ENCODE data around the gene IL31RA. TPM values are rescaled to one million over a fixed set of nuclear protein-coding genes. Genes with fewer than 3 reads are reported as not detected.
"Not testable (repeated sequence)": the region's sequence is repeated elsewhere in the genome, so short reads cannot be mapped to it uniquely, and the experiment has no call there.

Gene IL31RA
- total RNA-seq, 4 donors from 2014 or later, result 0.29 TPM; not detected in 3

GRCh38 chr5:55934115-55934613 is 83.0 kb downstream of the IL31RA start:
- TF ChIP-seq CTCF (IDR thresholded peaks at IDR 0.05 in 4 of 5, conservative IDR thresholded peaks at IDR 0.05 in 1 of 5) (no peak), POLR2A (IDR thresholded peaks at IDR 0.05) (no peak)
- in situ Hi-C loops (cut with MboI; ENCODE audit: low sequenced_read_pairs in 4 of 4) (loop anchor here in 3 of 4 donors (5.0 to 25.0 kb wide), 5 partner anchors 253 to 911 kb away; no protein-coding TSS in a partner anchor), intact Hi-C loops (cut with DNase I; ENCODE audit: low total_unique reads) (no loop called here)
- no peak overlapping the region for H3K4me3 ChIP-seq
- no peaks in the 10 kb centered on the region for H3K9me3 ChIP-seq
- H3K27ac ChIP-seq, result no peak overlapping the region
- DNase-seq (no peak), ATAC-seq (no peak)
- H3K27me3 ChIP-seq, result no peaks in the 10 kb centered on the region
- H3K4me1 ChIP-seq, result no peaks in the 10 kb centered on the region
- peaks cover 0 to 19% of the 10 kb centered on the region in 2 donors for H3K36me3 ChIP-seq

- H3K27me3 ChIP-seq, result no peaks in the 10 kb centered on the region
- no peak overlapping the region for H3K4me3 ChIP-seq
- ATAC-seq (no peak), DNase-seq (no peak)
- no peaks in the 10 kb centered on the region for H3K4me1 ChIP-seq
- TF ChIP-seq POLR2A (IDR thresholded peaks at IDR 0.05), result no peak
- TF ChIP-seq CTCF (IDR thresholded peaks at IDR 0.05 in 4 of 5, conservative IDR thresholded peaks at IDR 0.05 in 1 of 5), result no peak
- H3K9me3 ChIP-seq, result no peaks in the 10 kb centered on the region
- no peak overlapping the region for H3K27ac ChIP-seq
- H3K36me3 ChIP-seq, result peaks cover 0 to 25% of the 10 kb centered on the region in 2 donors
- in situ Hi-C loops (cut with MboI; ENCODE audit: low sequenced_read_pairs in 4 of 4) (loop anchor here in 3 of 4 donors (5.0 to 25.0 kb wide), 5 partner anchors 253 to 910 kb away; no protein-coding TSS in a partner anchor), intact Hi-C loops (cut with DNase I; ENCODE audit: low total_unique reads) (loop anchor here (5.0 kb wide), 2 partner anchors 43 to 903 kb away; no protein-coding TSS in a partner anchor)
These were observed 83.6 kb downstream of the IL31RA start for GRCh38 chr5:55934720-55935119.

GRCh38 chr5:55935371-55935770 is 84.2 kb downstream of the IL31RA start:
- Histone ChIP-seq H3K27ac (no peak overlapping the region), H3K27me3 (no peaks in the 10 kb centered on the region), H3K4me3 (no peak overlapping the region), H3K4me1 (no peaks in the 10 kb centered on the region), H3K36me3 (peaks cover 0 to 31% of the 10 kb centered on the region in 2 donors), H3K9me3 (no peaks in the 10 kb centered on the region)
- DNase-seq (no peak), ATAC-seq (no peak)
- TF ChIP-seq POLR2A (IDR thresholded peaks at IDR 0.05), result no peak
- TF ChIP-seq CTCF (IDR thresholded peaks at IDR 0.05 in 4 of 5, conservative IDR thresholded peaks at IDR 0.05 in 1 of 5), result no peak
- in situ Hi-C loops (cut with MboI; ENCODE audit: low sequenced_read_pairs in 4 of 4) (loop anchor here in 3 of 4 donors (10.0 to 25.0 kb wide), 4 partner anchors 252 to 909 kb away; no protein-coding TSS in a partner anchor), intact Hi-C loops (cut with DNase I; ENCODE audit: low total_unique reads) (loop anchor here (5.0 kb wide), 2 partner anchors 42 to 902 kb away; no protein-coding TSS in a partner anchor)

- TF ChIP-seq CTCF (IDR thresholded peaks at IDR 0.05 in 4 of 5, conservative IDR thresholded peaks at IDR 0.05 in 1 of 5) (peak; percentile 51 to 85 (median 77)), POLR2A (IDR thresholded peaks at IDR 0.05) (no peak)
- Histone ChIP-seq H3K27ac (no peak overlapping the region), H3K27me3 (no peaks in the 10 kb centered on the region), H3K36me3 (peaks cover 0 to 39% of the 10 kb centered on the region in 2 donors), H3K4me1 (no peaks in the 10 kb centered on the region), H3K9me3 (no peaks in the 10 kb centered on the region), H3K4me3 (no peak overlapping the region)
- peak; percentile 32 to 37 for ATAC-seq
- peak; percentile 44 to 56 for DNase-seq
- in situ Hi-C loops (cut with MboI; ENCODE audit: low sequenced_read_pairs in 4 of 4), result loop anchor here in 3 of 4 donors (10.0 to 25.0 kb wide), 4 partner anchors 251 to 909 kb away; no protein-coding TSS in a partner anchor
- intact Hi-C loops (cut with DNase I; ENCODE audit: low total_unique reads), result loop anchor here (1.0 to 5.0 kb wide), 3 partner anchors 41 to 901 kb away; no protein-coding TSS in a partner anchor
These were observed 85.0 kb downstream of the IL31RA start for GRCh38 chr5:55936100-55936693.

GRCh38 chr5:55937598-55937997 is 86.4 kb downstream of the IL31RA start:
- in situ Hi-C loops (cut with MboI; ENCODE audit: low sequenced_read_pairs in 4 of 4), result loop anchor here in 3 of 4 donors (10.0 to 25.0 kb wide), 4 partner anchors 250 to 907 kb away; no protein-coding TSS in a partner anchor
- ATAC-seq, result not testable (repeated sequence)

GRCh38 chr5:55941154-55941553 is 90.0 kb downstream of the IL31RA start:
- in situ Hi-C loops (cut with MboI; ENCODE audit: low sequenced_read_pairs in 4 of 4), result loop anchor here in 2 of 4 donors (25.0 kb wide), 2 partner anchors 246 to 896 kb away; no protein-coding TSS in a partner anchor
- H3K36me3 ChIP-seq, result peaks cover 2 to 77% of the 10 kb centered on the region in 2 donors
- H3K4me3 ChIP-seq; intact Hi-C loops (cut with DNase I; ENCODE audit: low total_unique reads); H3K4me1 ChIP-seq; H3K27ac ChIP-seq; H3K9me3 ChIP-seq; ATAC-seq; DNase-seq; H3K27me3 ChIP-seq: not testable (repeated sequence)

More at GRCh38 chr5:55937598-55937997, 86.4 kb downstream of the IL31RA start:
- not testable (repeated sequence) for H3K4me1 ChIP-seq, H3K27me3 ChIP-seq, DNase-seq, H3K27ac ChIP-seq, H3K4me3 ChIP-seq, H3K9me3 ChIP-seq
- intact Hi-C loops (cut with DNase I; ENCODE audit: low total_unique reads), result loop anchor here (5.0 kb wide), 2 partner anchors 40 to 900 kb away; no protein-coding TSS in a partner anchor
- peaks cover 2 to 54% of the 10 kb centered on the region in 2 donors for H3K36me3 ChIP-seq
